H9 (cell line): ENCODE measurements around the gene ROPN1B. TPM values are rescaled to one million over a fixed set of nuclear protein-coding genes. Genes with fewer than 3 reads are reported as not detected.

ENCODE experiments used
- DNase-seq: peaks from one replicate; pipeline ENCODE4 v3.0.0-alpha.2; 2017
- H2AFZ ChIP-seq: one replicate; pipeline ENCODE4 v1.6.1; 2013; ENCODE audit warnings: mild to moderate bottlenecking, low read length, control low read depth, moderate library complexity
- H2AK5ac ChIP-seq: 2 replicates; pipeline ENCODE4 v1.6.1; 2013; ENCODE audit warnings: low read length, control low read depth, mixed read lengths; ENCODE audit not compliant: insufficient read length
- H2BK120ac ChIP-seq: one replicate; pipeline ENCODE4 v1.6.1; 2013; ENCODE audit warnings: low read depth, mild to moderate bottlenecking, low read length, control low read depth, inconsistent platforms; ENCODE audit not compliant: poor library complexity, severe bottlenecking
- H2BK12ac ChIP-seq: 2 replicates; pipeline ENCODE4 v1.6.1; 2013; ENCODE audit warnings: low read length, control low read depth, mixed read lengths, low read depth; ENCODE audit not compliant: insufficient read length
- H2BK15ac ChIP-seq: 2 replicates; pipeline ENCODE4 v1.6.1; 2013; ENCODE audit warnings: low read depth, low read length, control low read depth
- H2BK20ac ChIP-seq: one replicate; pipeline ENCODE4 v1.6.1; 2013; ENCODE audit warnings: low read depth, mild to moderate bottlenecking, low read length, control low read depth, inconsistent platforms; ENCODE audit not compliant: poor library complexity, severe bottlenecking
- H2BK5ac ChIP-seq: 2 replicates; pipeline ENCODE4 v1.6.1; 2013; ENCODE audit warnings: low read length, control low read depth, mixed read lengths; ENCODE audit not compliant: insufficient read length
- H3K14ac ChIP-seq: 2 replicates; pipeline ENCODE4 v1.6.1; 2013; ENCODE audit warnings: low read length, control low read depth; ENCODE audit not compliant: insufficient read depth
- H3K18ac ChIP-seq: 2 replicates; pipeline ENCODE4 v1.6.1; 2013; ENCODE audit warnings: low read depth, mild to moderate bottlenecking, mixed read lengths, low read length, control low read depth; ENCODE audit not compliant: insufficient read length
- H3K23ac ChIP-seq: 2 replicates; pipeline ENCODE4 v1.6.1; 2013; ENCODE audit warnings: low read length, control low read depth, mixed read lengths, low read depth; ENCODE audit not compliant: insufficient read length
- H3K23me2 ChIP-seq: 2 replicates; pipeline ENCODE4 v1.6.1; 2013; ENCODE audit warnings: low read depth, mild to moderate bottlenecking, mixed read lengths, low read length, control low read depth; ENCODE audit not compliant: insufficient read length, poor library complexity, severe bottlenecking
- H3K27ac ChIP-seq: 2 replicates; pipeline ENCODE4 v1.5.1; 2013; ENCODE audit warnings: low read length, control low read depth, mixed read lengths, low read depth; ENCODE audit not compliant: insufficient read length
- H3K27me3 ChIP-seq: 2 replicates; pipeline ENCODE4 v1.6.1; 2013; ENCODE audit warnings: low read length, control low read depth, inconsistent platforms; ENCODE audit not compliant: insufficient read depth
- H3K4ac ChIP-seq: 2 replicates; pipeline ENCODE4 v1.6.1; 2013; ENCODE audit warnings: low read depth, mild to moderate bottlenecking, control low read depth, inconsistent platforms, low read length, moderate library complexity
- H3K4me1 ChIP-seq: 2 replicates; pipeline ENCODE4 v1.6.1; 2013; ENCODE audit warnings: low read length, control low read depth, inconsistent platforms; ENCODE audit not compliant: insufficient read depth
- H3K4me2 ChIP-seq: 2 replicates; pipeline ENCODE4 v1.6.1; 2013; ENCODE audit warnings: low read length, control low read depth, mixed read lengths; ENCODE audit not compliant: insufficient read length, insufficient read depth
- H3K56ac ChIP-seq: 2 replicates; pipeline ENCODE4 v1.6.1; 2013; ENCODE audit warnings: low read depth, mild to moderate bottlenecking, mixed read lengths, low read length, control low read depth; ENCODE audit not compliant: insufficient read length
- H3K79me1 ChIP-seq: 2 replicates; pipeline ENCODE4 v1.6.1; 2013; ENCODE audit warnings: low read depth, mild to moderate bottlenecking, moderate library complexity, low read length, control low read depth, inconsistent platforms; ENCODE audit not compliant: insufficient read depth, poor library complexity, severe bottlenecking
- H3K79me2 ChIP-seq: 2 replicates; pipeline ENCODE4 v1.6.1; 2013; ENCODE audit warnings: low read length, control low read depth, inconsistent platforms; ENCODE audit not compliant: insufficient read depth
- H3K9ac ChIP-seq: 2 replicates; pipeline ENCODE4 v1.6.1; 2013; ENCODE audit warnings: low read length, control low read depth, mixed read lengths; ENCODE audit not compliant: insufficient read length; ENCODE audit errors: extremely low read depth
- H3K9me3 ChIP-seq: one replicate; pipeline ENCODE4 v1.6.1; 2013; ENCODE audit warnings: low read depth, low read length, inconsistent platforms; ENCODE audit not compliant: control insufficient read depth
- H3T11ph ChIP-seq: one replicate; pipeline ENCODE4 v1.6.1; 2013; ENCODE audit warnings: mild to moderate bottlenecking, low read length, control low read depth, inconsistent platforms
- H4K20me1 ChIP-seq: one replicate; pipeline ENCODE4 v1.6.1; 2013; ENCODE audit not compliant: control insufficient read depth, insufficient read length, insufficient read depth
- H4K5ac ChIP-seq: 2 replicates; pipeline ENCODE4 v1.6.1; 2013; ENCODE audit warnings: low read depth, mild to moderate bottlenecking, mixed read lengths, low read length, control low read depth; ENCODE audit not compliant: insufficient read length
- H4K8ac ChIP-seq: replicated peaks from 2 replicates; pipeline ENCODE4 v1.6.1; 2013; ENCODE audit warnings: low read length, control low read depth, mixed read lengths, low read depth; ENCODE audit not compliant: insufficient read length
- H4K91ac ChIP-seq: 2 replicates; pipeline ENCODE4 v1.6.1; 2013; ENCODE audit warnings: low read depth, mild to moderate bottlenecking, moderate library complexity, mixed read lengths, low read length, control low read depth; ENCODE audit not compliant: insufficient read length
- H3K27ac Mint-ChIP-seq, 3 experiments: 2 replicates in 2 of 3; 3 replicates in 1 of 3; pipeline ENCODE4 v1.8.0; 2020 to 2021; ENCODE audit warnings: mixed read lengths in 3 of 3, mild to moderate bottlenecking in 1 of 3, moderate library complexity in 1 of 3
- H3K27me3 Mint-ChIP-seq: 2 replicates; pipeline ENCODE4 v1.8.0; 2021; ENCODE audit warnings: low read depth, mild to moderate bottlenecking, moderate library complexity, mixed read lengths
- H3K36me3 Mint-ChIP-seq, 3 experiments: 2 replicates in 2 of 3; 3 replicates in 1 of 3; pipeline ENCODE4 v1.8.0; 2020 to 2021; ENCODE audit warnings: low read depth in 3 of 3, mixed read lengths in 3 of 3; ENCODE audit not compliant: insufficient read depth in 1 of 3
- H3K4me1 Mint-ChIP-seq, 2 experiments: 2 replicates each; pipeline ENCODE4 v1.8.0; 2020; ENCODE audit warnings: mixed read lengths in 2 of 2
- H3K4me3 Mint-ChIP-seq, 2 experiments: 2 replicates in 1 of 2; 3 replicates in 1 of 2; pipeline ENCODE4 v1.8.0; 2020 to 2021; ENCODE audit warnings: mild to moderate bottlenecking in 2 of 2, mixed read lengths in 2 of 2, moderate library complexity in 1 of 2
- H3K9me3 Mint-ChIP-seq, 2 experiments: 2 replicates in 1 of 2; 3 replicates in 1 of 2; pipeline ENCODE4 v1.8.0; 2020; ENCODE audit warnings: mild to moderate bottlenecking in 2 of 2, mixed read lengths in 2 of 2, moderate library complexity in 1 of 2
- CTCF ChIP-seq: fragments of 200-600 bp; sonication (generic); conservative IDR thresholded peaks from 3 replicates; pipeline ENCODE4 v1.8.0; 2021; ENCODE audit warnings: antibody characterized with exemption, mild to moderate bottlenecking
- WGBS: extraction: QIAGEN DNeasy Blood & Tissue Kit; methylation state at CpG from one replicate; pipeline ENCODE4 v1.1.7; 2013; ENCODE audit warnings: missing lambda C conversion rate, low lambda C conversion rate, mixed read lengths; ENCODE audit not compliant: insufficient read length; ENCODE audit errors: extremely low coverage; 5-methylcytosine and 5-hydroxymethylcytosine counted together
- total RNA-seq: library from RNA; stranded (reverse); gene quantifications from 2 replicates; pipeline ENCODE4 v1.2.1, GENCODE V29; 2021

ROPN1B gene
- total RNA-seq, 1 experiment from 2014 or later = not detected

- no peak overlapping the region for H2BK120ac ChIP-seq
- H3K9ac ChIP-seq = no peak overlapping the region
- no peaks in the 10 kb centered on the region for H3K23me2 ChIP-seq
- H4K91ac ChIP-seq = no peak overlapping the region
- Mint-ChIP-seq H3K4me1 (no peaks in the 10 kb centered on the region; a peak in 1 of 4 replicates), H3K27ac (no peak overlapping the region), H3K27me3 (peaks cover 24% of the 10 kb centered on the region), H3K4me3 (no peak overlapping the region), H3K36me3 (peaks cover 5 to 29% (median 7%) of the 10 kb centered on the region in 3 experiments), H3K9me3 (peaks cover 24 to 35% of the 10 kb centered on the region in 2 experiments)
- no peak overlapping the region for H2AFZ ChIP-seq
- no CpG with 5 or more reads among the region's 10 CpGs for WGBS
- no peak overlapping the region for H2AK5ac ChIP-seq
- DNase-seq = no peak
- no peak overlapping the region for H3K4me2 ChIP-seq
- no peaks in the 10 kb centered on the region for H4K20me1 ChIP-seq
- no peak overlapping the region for H2BK20ac ChIP-seq
- no peak overlapping the region for H2BK15ac ChIP-seq
- no peak overlapping the region for H3K4ac ChIP-seq
- H2BK5ac ChIP-seq = no peak overlapping the region
- no peak overlapping the region for H2BK12ac ChIP-seq
- H3K79me1 ChIP-seq = no peaks in the 10 kb centered on the region
- no peaks in the 10 kb centered on the region for H3K9me3 ChIP-seq
- H3K79me2 ChIP-seq = no peaks in the 10 kb centered on the region
- H3K14ac ChIP-seq = no peak overlapping the region; the same call in 1 of the 2 replicates
- no peak overlapping the region for H3K56ac ChIP-seq
- H4K8ac ChIP-seq = no peak overlapping the region
- H3K27me3 ChIP-seq = no peaks in the 10 kb centered on the region
- no peak overlapping the region for H4K5ac ChIP-seq
- H3K4me1 ChIP-seq = no peaks in the 10 kb centered on the region
- H3K18ac ChIP-seq = no peak overlapping the region
- no peak overlapping the region for H3K23ac ChIP-seq
- H3T11ph ChIP-seq = no peak overlapping the region
- TF ChIP-seq CTCF = no peak
- no peak overlapping the region for H3K27ac ChIP-seq
Measured at GRCh38 chr3:126003447-126004190, 34.6 kb downstream of the ROPN1B start.
